HCT116 (cell line): ENCODE results near the gene KCNN3. TPM values are rescaled to one million over a fixed set of nuclear protein-coding genes. Genes with fewer than 3 reads are reported as not detected.

ENCODE experiments used
- ATAC-seq: fragments of 200-7000 bp; cut with Tn5 transposase; 2 replicates; pipeline ENCODE4 v1.9.1; 2020; ENCODE audit warnings: mild to moderate bottlenecking, moderate library complexity
- BruUV-seq: library from RNA; stranded (reverse); fragments of 400-500 nt; replicated peaks from 2 replicates; lab custom pipeline; 2021; lab: Mats Ljungman, UMichigan
- CTCF ChIA-PET: fragments of 300-600 bp; sonication (Branson Sonifier 250); formaldehyde crosslinking; loops from one replicate; lab custom pipeline; 2021; ENCODE audit warnings: antibody characterized with exemption; lab: Charles Lee
- POLR2A ChIA-PET: fragments of 300-600, 350-600 bp; sonication (Branson Sonifier 250); formaldehyde crosslinking; loops from one replicate; lab custom pipeline; 2021; ENCODE audit warnings: antibody characterized with exemption; lab: Charles Lee
- RAD21 ChIA-PET, 2 experiments: fragments of 300-600 bp; sonication (Branson Sonifier 250); formaldehyde crosslinking; loops; one replicate each; lab custom pipeline; 2023; ENCODE audit warnings: low total read pairs in 2 of 2; ENCODE audit not compliant: uncharacterized antibody in 2 of 2, unreplicated experiment in 2 of 2, low non-redundant PET in 1 of 2; lab: Charles Lee
- DNase-seq: peaks from one replicate; pipeline ENCODE4 v3.0.0-alpha.2; 2010; ENCODE audit warnings: low read depth, low spot score
- H2AFZ ChIP-seq: fragments of 200-600 bp; shearing (Covaris generic), sonication (generic); 2 replicates; pipeline ENCODE4 v1.6.1; 2017; ENCODE audit warnings: low read depth, mixed run types, mixed read lengths, antibody characterized with exemption, low read length; ENCODE audit not compliant: poor library complexity, severe bottlenecking
- H3K27ac ChIP-seq: 2 replicates; pipeline ENCODE4 v1.5.1; 2012; ENCODE audit warnings: low read depth, low read length
- H3K27me3 ChIP-seq: fragments of 200-600 bp; sonication (generic); 2 replicates; pipeline ENCODE4 v1.6.1; 2016; ENCODE audit warnings: mixed run types, low read length, mixed read lengths; ENCODE audit not compliant: insufficient read depth
- H3K36me3 ChIP-seq, 2 experiments: fragments of 200-500 bp in 1 of 2; fragments of 200-600 bp in 1 of 2; sonication (Bioruptor generic) in 1 of 2; sonication (generic) in 1 of 2; 2 replicates each; pipeline versions ENCODE4 v1.5.1 to v1.6.1; 2014 to 2016; ENCODE audit warnings: low read length in 2 of 2, inconsistent platforms in 1 of 2, mixed read lengths in 1 of 2, mixed run types in 1 of 2; ENCODE audit not compliant: insufficient read depth in 2 of 2, control insufficient read depth in 1 of 2
- H3K4me1 ChIP-seq, 2 experiments: fragments of 200-600 bp in 1 of 2; sonication (generic) in 1 of 2; 2 replicates each; pipeline versions ENCODE4 v1.5.1 to v1.6.1; 2012 to 2017; ENCODE audit warnings: low read length in 2 of 2, inconsistent platforms in 1 of 2, mild to moderate bottlenecking in 1 of 2, mixed read lengths in 1 of 2, mixed run types in 1 of 2, moderate library complexity in 1 of 2; ENCODE audit not compliant: insufficient read depth in 2 of 2, control insufficient read depth in 1 of 2
- H3K4me2 ChIP-seq: fragments of 200-600 bp; sonication (generic); 2 replicates; pipeline ENCODE4 v1.6.1; 2017; ENCODE audit warnings: mixed run types, low read length, mixed read lengths
- H3K4me3 ChIP-seq, 2 experiments: fragments of 200-600 bp in 1 of 2; sonication (generic) in 1 of 2; replicated peaks in 1 of 2; 2 replicates each; pipeline ENCODE4 v1.5.1; 2011 to 2016; ENCODE audit warnings: low read length in 2 of 2, control low read depth in 1 of 2, low read depth in 1 of 2, mild to moderate bottlenecking in 1 of 2, mixed read lengths in 1 of 2, mixed run types in 1 of 2
- H3K79me2 ChIP-seq: fragments of 200-600 bp; sonication (generic); 2 replicates; pipeline ENCODE4 v1.6.1; 2017; ENCODE audit warnings: mild to moderate bottlenecking, mixed run types, low read length, moderate library complexity, mixed read lengths; ENCODE audit not compliant: insufficient read depth
- H3K9ac ChIP-seq: fragments of 200-600 bp; sonication (generic); 2 replicates; pipeline ENCODE4 v1.6.1; 2016; ENCODE audit warnings: low read length, mixed read lengths
- H3K9me2 ChIP-seq: fragments of 200-600 bp; sonication (generic), shearing (Covaris generic); 2 replicates; pipeline ENCODE4 v1.6.1; 2017; ENCODE audit warnings: mixed run types, mild to moderate bottlenecking, moderate library complexity; ENCODE audit not compliant: insufficient read depth
- H3K9me3 ChIP-seq, 2 experiments: fragments of 200-500 bp in 1 of 2; fragments of 200-600 bp in 1 of 2; sonication (Bioruptor generic) in 1 of 2; sonication (generic) in 1 of 2; 2 replicates each; pipeline ENCODE4 v1.6.1; 2014 to 2017; ENCODE audit warnings: low read length in 2 of 2, mixed read lengths in 2 of 2, inconsistent platforms in 1 of 2, low read depth in 1 of 2, mild to moderate bottlenecking in 1 of 2, mixed run types in 1 of 2, moderate library complexity in 1 of 2; ENCODE audit not compliant: control insufficient read depth in 1 of 2, insufficient read depth in 1 of 2
- H4K20me1 ChIP-seq: fragments of 200-600 bp; sonication (generic), shearing (Covaris generic); 2 replicates; pipeline ENCODE4 v1.6.1; 2017; ENCODE audit warnings: mixed run types, mild to moderate bottlenecking, moderate library complexity; ENCODE audit not compliant: insufficient read depth
- ATF3 ChIP-seq: IDR thresholded peaks from 2 replicates; pipeline ENCODE4 v1.6.1; 2012
- CBX3 ChIP-seq: IDR thresholded peaks from 2 replicates; pipeline ENCODE4 v1.6.1; 2012; ENCODE audit warnings: low read depth
- CTCF ChIP-seq, 3 experiments: fragments of 200-600 bp in 1 of 3; sonication (generic) in 1 of 3; IDR thresholded peaks in 2 of 3; conservative IDR thresholded peaks in 1 of 3; 2 replicates each; pipeline ENCODE4 v1.5.1; 2012 to 2017; ENCODE audit warnings: low read depth in 2 of 3, low read length in 2 of 3, antibody characterized with exemption in 1 of 3, borderline replicate concordance in 1 of 3, control low read depth in 1 of 3, mild to moderate bottlenecking in 1 of 3, mixed read lengths in 1 of 3, mixed run types in 1 of 3, moderate library complexity in 1 of 3; ENCODE audit not compliant: insufficient read depth in 1 of 3
- EGR1 ChIP-seq: IDR thresholded peaks from 2 replicates; pipeline ENCODE4 v1.6.1; 2012; ENCODE audit warnings: low read depth
- EZH2 ChIP-seq: fragments of 200-600 bp; sonication (generic); IDR thresholded peaks from 2 replicates; pipeline ENCODE4 v1.6.1; 2017; ENCODE audit warnings: antibody characterized with exemption, mixed run types
- EZH2phosphoT487 ChIP-seq: fragments of 200-600 bp; IDR thresholded peaks from 2 replicates; pipeline ENCODE4 v1.6.1; 2018; ENCODE audit warnings: antibody characterized with exemption, borderline replicate concordance
- JUND ChIP-seq: IDR thresholded peaks from 2 replicates; pipeline ENCODE4 v1.6.1; 2012
- POLR2A ChIP-seq: IDR thresholded peaks from 2 replicates; pipeline ENCODE4 v1.7.0; 2011; ENCODE audit warnings: borderline replicate concordance; ENCODE audit not compliant: insufficient read depth, insufficient read length; ENCODE audit errors: extremely low read depth
- RAD21 ChIP-seq: IDR thresholded peaks from 2 replicates; pipeline ENCODE4 v1.6.1; 2012; ENCODE audit warnings: low read depth, mild to moderate bottlenecking
- SIN3A ChIP-seq: IDR thresholded peaks from 2 replicates; pipeline ENCODE4 v1.6.1; 2012; ENCODE audit warnings: low read depth
- SP1 ChIP-seq: IDR thresholded peaks from 2 replicates; pipeline ENCODE4 v1.6.1; 2012; ENCODE audit warnings: low read depth
- SRF ChIP-seq: IDR thresholded peaks from 2 replicates; pipeline ENCODE4 v1.6.1; 2012; ENCODE audit warnings: low read depth
- ZNF274 ChIP-seq: fragments of 200-500 bp; sonication (Bioruptor generic); IDR thresholded peaks from 2 replicates; pipeline ENCODE4 v1.6.1; 2014; ENCODE audit warnings: mild to moderate bottlenecking, low read depth, low read length, inconsistent platforms
- intact Hi-C: fragments of 100-400 bp; cut with micrococcal nuclease; formaldehyde crosslinking; loops from 2 replicates; pipeline ENCODE4 v1.10.0; 2022
- total RNA-seq: library from RNA; stranded (reverse); gene quantifications from one replicate; pipeline ENCODE4 v1.2.1, GENCODE V29; 2021; ENCODE audit not compliant: unreplicated experiment

KCNN3 gene
- total RNA-seq, 1 experiment from 2014 or later, result 1.1 TPM

DNA sequence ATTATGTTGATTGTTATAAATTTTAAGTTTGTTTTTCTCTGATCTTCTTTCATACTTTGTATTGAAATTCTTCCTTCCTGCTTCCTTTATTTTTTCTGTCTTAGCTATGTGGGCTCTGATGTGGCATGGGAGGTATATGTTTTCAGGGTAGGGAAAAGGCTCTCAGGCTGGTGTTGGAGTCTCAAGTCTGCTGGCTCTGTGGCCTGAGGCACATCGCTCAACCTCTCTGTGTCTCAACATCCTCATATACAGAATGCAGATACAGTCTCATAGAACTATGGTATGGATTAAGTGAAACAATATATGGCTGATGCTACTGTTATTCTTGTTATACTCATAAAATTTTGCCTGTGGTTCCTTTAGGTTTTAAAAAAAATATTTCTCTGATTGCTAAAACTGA lies 105.9 kb downstream of the KCNN3 start:
- Histone ChIP-seq H4K20me1 (no peaks in the 10 kb centered on the region), H3K27me3 (peaks cover 11% of the 10 kb centered on the region; the same call in 1 of the 2 replicates), H3K4me2 (no peak overlapping the region), H3K36me3 (no peaks in the 10 kb centered on the region), H3K9me3 (no peaks in the 10 kb centered on the region), H3K79me2 (no peaks in the 10 kb centered on the region), H3K4me3 (no peak overlapping the region), H3K9ac (no peak overlapping the region), H3K27ac (no peak overlapping the region), H2AFZ (no peak overlapping the region), H3K4me1 (peaks cover 4 to 10% of the 10 kb centered on the region in 2 experiments; a peak in 3 of 4 replicates), H3K9me2 (no peaks in the 10 kb centered on the region)
- DNase-seq, result no peak
- intact Hi-C loops, result loop anchor here (5.0 kb wide), 1 partner anchor 282 kb away; no protein-coding TSS in a partner anchor
- ChIA-PET POLR2A (no interaction called here), CTCF (interaction anchor here (1.7 kb wide), 1 partner anchor 230 kb away, joined by 3 read pairs; no protein-coding TSS in a partner anchor), RAD21 (no interaction called here)
- no peak for TF ChIP-seq SIN3A
- no peak for TF ChIP-seq CTCF (IDR thresholded peaks at IDR 0.05 in 2 of 3, conservative IDR thresholded peaks at IDR 0.05 in 1 of 3; ENCODE audit: borderline replicate concordance in 1 of 3, insufficient read depth in 1 of 3, low read depth in 2 of 3, low read length in 2 of 3)
- TF ChIP-seq EZH2, result no peak
- no TSS peak for BruUV-seq
- ATAC-seq, result no peak

GRCh38 chr1:154760469-154760933 lies 109.6 kb downstream of the KCNN3 start:
- peaks cover 17% of the 10 kb centered on the region for H3K27me3 ChIP-seq
- ChIA-PET RAD21 (interaction anchor here (0.8 to 0.9 kb wide), 2 partner anchors 64 to 91 kb away, joined by 3 read pairs; no protein-coding TSS in a partner anchor), CTCF (interaction anchor here (1.1 to 2.8 kb wide), 6 partner anchors 11 to 200 kb away, joined by 3 to 11 read pairs (median 4); no protein-coding TSS in a partner anchor), POLR2A (no interaction called here)
- H4K20me1 ChIP-seq, result no peaks in the 10 kb centered on the region
- peak; percentile 28 for DNase-seq
- no peaks in the 10 kb centered on the region for H3K9me3 ChIP-seq
- H3K27ac ChIP-seq, result no peak overlapping the region
- no TSS peak for BruUV-seq
- no peak overlapping the region for H3K9ac ChIP-seq
- peak overlapping the region; percentile 77 for H3K4me2 ChIP-seq
- no peaks in the 10 kb centered on the region for H3K79me2 ChIP-seq
- ATAC-seq, result peak; percentile 99
- peak overlapping the region; percentile 17 to 42 for H3K4me3 ChIP-seq
- H3K4me1 ChIP-seq, result peaks cover 4 to 10% of the 10 kb centered on the region in 2 experiments; a peak in 3 of 4 replicates
- no peaks in the 10 kb centered on the region for H3K36me3 ChIP-seq
- intact Hi-C loops, result loop anchor here (1.0 to 5.0 kb wide), 2 partner anchors 91 to 278 kb away; no protein-coding TSS in a partner anchor
- H3K9me2 ChIP-seq, result no peaks in the 10 kb centered on the region
- peak overlapping the region; percentile 97 for H2AFZ ChIP-seq
- no peak for TF ChIP-seq ZNF274
- TF ChIP-seq CTCF (IDR thresholded peaks at IDR 0.05 in 2 of 3, conservative IDR thresholded peaks at IDR 0.05 in 1 of 3; ENCODE audit: borderline replicate concordance in 1 of 3, insufficient read depth in 1 of 3, low read depth in 2 of 3, low read length in 2 of 3), result peak; percentile 71 to 85 (median 74)
- TF ChIP-seq CBX3, result no peak
- no peak for TF ChIP-seq POLR2A
- TF ChIP-seq JUND, result no peak
- peak; percentile 66 for TF ChIP-seq RAD21
- no peak for TF ChIP-seq EZH2
- TF ChIP-seq SRF, result no peak
- no peak for TF ChIP-seq ATF3
- TF ChIP-seq EGR1, result no peak
- TF ChIP-seq SIN3A, result no peak
- TF ChIP-seq SP1, result no peak
- no peak for TF ChIP-seq EZH2phosphoT487
